Measurements from ENCODE around the gene FPR2.
A peak's percentile ranks its signal among the peaks of the same experiment; 100 is the strongest.
"Not testable (repeated sequence)": the region's sequence is repeated elsewhere in the genome, so short reads cannot be mapped to it uniquely, and the experiment has no call there.

Gene FPR2

DNA sequence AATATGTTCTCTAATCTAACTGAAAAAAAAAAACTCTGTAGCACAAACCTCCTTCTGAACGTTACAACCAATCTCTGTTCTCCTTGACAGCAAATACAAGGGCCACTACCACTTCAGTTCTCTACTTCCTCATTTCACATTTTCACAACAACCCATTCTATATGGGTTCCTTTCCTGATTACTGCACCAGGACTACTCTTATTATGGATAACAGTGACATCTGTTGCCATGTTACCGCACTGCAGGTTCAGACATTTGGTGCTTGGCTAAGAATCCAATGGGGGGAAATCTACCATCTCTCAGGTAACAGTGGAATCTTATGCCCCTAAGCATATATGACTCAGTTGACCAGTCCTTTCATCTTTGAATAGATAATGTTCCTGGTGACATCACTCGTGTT is 22.4 kb downstream of the FPR2 start:
- DNase-seq (ENCODE audit: low read depth in 3 of 3): no peak

DNA sequence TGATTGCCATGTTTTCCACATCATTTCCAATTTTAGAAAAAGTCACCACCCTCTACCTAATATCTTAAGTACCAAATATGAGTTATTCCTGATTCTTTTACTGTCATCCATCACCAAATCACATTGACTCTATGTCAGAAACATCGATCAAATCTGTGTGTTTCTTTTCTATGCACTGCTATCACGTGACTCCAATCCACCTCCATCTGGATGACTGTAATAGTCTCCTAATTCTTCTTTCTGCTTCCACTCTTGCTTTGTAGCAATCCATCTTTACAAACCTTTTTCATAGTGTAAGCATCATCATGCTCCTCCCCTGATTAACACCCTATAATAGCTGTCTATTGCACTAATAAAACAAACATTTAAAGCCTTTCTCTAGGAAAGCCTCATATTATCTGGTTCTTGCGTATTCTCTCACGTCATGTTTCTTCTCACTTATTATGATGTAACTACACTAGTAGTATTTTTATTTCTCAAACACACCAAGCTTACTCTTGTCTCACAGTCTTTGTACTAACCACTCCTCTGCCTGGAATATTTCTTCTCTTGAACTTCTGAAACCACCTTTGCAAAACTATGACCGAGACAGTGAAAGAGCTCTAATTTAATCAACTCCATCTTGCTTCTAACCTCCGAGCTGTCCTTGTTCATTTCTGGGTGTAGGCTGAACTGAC is 23.3 kb downstream of the FPR2 start:
- no peak for DNase-seq (ENCODE audit: low read depth in 3 of 3)

DNA sequence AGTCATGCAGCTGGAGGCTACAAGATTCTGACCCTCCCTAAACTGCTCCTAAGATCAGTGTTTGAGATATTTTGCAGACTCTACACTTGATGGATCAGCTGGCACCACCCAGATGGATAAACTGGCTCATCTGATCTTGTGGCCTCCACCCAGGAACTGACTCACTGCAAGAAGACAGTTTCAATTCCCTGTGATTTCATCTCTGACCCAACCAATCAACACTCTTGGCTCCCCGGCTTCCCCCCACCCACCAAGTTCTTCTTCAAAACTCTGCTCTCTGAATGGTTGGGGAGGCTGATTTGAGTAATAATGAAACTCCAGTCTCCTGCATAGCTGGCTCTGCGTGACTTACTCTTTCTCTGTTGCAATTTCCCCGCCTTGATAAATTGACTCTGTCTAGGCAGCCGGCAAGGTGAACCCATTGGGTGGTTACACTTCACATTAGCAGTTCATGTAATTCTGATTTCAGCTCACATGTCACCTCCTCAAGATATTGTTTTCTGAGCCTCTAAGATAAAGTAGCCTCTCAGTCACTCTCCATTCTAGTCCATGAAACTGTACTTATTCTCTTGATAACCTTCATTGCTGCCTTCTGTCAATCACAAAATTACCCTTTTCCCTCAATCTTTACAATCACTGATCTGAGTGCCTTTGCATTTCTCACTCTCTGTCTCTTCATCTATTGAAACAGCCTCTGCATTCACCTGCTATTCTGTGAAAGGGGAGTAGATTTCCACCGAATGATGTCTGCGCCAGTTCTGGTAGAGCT is 24.1 kb downstream of the FPR2 start:
- DNase-seq (ENCODE audit: low read depth in 3 of 3): peak; percentile 22 to 55 (median 43)

DNA sequence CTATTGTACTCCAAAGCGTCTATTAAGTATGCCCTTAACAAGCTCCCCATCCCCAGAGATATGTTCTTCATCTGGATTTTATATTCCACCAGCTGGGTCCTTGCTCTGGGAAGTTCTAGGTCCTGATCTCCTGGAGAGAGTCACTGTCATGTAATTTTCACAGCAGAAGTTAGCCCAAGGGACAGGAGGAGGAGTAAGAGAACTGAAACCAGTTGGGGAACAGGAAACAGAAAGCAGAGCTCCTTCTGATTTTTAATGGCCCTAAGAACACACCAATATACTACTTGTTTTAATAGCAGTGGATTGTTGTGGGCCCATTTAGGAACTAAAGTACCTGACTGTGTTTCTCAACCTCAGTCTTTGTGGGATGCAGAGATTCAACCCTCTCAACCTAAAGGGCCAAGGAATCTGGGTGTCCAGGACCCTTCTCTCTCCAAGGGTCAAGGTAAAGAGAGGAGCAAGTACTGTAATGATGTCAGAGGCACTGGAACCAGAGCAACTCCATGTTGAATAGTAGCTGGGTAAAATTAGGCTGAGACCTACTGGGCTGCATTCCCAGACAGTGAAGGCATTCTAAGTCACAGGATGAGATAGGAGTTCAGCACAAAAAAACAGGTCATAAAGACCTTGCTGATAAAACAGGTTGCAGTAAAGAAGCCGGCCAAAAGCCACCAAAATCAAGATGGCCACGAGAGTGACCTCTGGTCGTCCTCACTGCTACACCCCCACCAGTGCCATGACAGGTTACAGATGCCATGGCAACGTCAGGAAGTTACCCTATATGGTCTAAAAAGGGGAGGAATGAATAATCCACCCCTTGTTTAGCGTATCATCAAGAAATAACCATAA is 25.9 kb downstream of the FPR2 start:
- no peak for DNase-seq (ENCODE audit: low read depth in 3 of 3)

DNA sequence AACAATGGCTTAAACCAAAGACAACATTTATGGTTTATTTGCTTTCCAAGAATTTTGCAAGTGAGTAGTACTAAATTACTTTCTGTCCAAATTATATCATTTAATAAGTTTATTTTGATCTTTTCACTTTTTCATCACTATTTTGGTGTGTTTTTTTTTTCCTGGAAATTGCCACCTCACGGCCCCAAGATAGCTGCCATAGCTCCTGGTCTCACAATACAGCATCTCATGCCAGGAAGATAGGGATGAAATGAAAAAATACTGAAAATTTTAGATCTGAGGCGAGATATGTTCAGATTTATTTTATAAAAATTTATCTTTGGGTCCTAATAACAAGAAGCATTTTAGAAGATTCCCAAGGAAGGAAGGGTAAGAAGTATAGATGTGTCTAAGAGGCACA is 27.0 kb downstream of the FPR2 start:
- no peak for DNase-seq (ENCODE audit: low read depth in 3 of 3)

DNA sequence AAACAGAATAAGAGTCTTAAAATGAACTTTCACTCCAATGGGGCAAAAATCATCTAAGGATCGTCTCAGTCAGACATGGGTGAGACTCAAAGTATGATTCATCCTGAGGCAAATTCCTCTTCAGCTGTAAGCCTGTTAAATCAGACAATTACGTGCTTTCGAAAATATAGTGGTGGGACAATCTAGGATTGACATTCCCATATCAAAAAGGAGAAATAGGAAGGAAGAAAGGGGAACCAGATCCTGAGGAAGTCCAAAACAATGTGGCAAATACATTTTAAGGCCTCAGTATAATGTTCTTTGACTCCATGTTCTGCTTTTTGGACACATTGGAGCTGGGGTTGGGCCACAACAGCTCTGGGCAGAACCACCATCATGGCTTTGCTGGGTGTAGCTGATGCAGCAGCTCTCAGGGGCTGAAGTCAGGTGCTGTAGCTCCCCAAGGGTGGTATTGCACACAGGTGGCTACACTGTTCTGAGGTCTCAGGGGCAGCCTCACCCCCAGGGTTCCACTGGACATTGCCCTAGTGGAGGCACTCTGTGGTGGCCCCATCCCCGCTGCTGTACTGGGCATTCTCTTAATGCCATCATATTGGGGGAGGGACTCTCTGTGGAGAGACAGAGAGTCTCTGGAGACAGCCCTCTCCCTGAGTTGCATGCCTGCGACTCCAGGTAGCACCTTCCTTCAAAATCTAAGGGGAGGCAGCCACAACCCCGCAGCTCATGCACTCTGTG is 28.2 kb downstream of the FPR2 start:
- no peak for DNase-seq (ENCODE audit: low read depth in 3 of 3)

DNA sequence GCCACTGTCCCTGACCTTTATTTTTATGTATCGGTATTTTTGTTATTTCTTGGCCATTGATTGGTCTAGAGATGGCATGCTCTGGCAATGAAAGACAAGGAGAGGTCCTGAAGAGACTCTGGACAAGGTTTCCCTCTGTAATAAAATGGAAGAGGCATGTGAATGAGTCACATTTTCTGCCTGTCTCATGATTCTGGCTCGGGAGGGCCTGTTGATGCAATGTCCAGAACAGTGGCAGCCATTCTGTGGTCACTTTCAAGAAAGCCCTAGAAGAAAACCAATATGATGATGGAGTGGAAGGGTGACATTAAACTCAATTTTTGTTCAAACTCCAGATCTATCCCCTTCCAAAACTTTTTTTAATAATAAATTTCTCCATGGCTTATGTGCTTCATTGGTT is 32.0 kb downstream of the FPR2 start:
- no peak for DNase-seq (ENCODE audit: low read depth in 3 of 3)

DNA sequence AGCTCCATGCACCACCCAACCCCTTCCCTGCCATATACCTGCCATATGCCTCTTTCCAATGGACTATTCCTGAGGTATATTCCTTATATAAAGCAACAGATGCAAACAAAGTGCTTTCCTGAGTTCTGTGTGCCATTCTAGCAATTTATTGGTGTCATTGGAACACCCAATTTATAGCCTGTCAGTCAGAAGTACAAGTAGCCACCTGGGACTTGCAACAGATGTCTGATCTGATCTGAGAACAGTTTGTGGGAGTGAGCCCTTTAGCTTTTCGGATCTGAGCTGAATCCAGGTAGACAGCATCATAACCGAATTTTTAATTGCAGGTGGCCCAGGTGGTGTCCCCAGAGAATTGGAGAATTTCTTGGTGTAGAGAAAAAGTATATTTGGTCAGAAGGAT is 33.0 kb downstream of the FPR2 start:
- DNase-seq (ENCODE audit: low read depth in 3 of 3): no peak

DNA sequence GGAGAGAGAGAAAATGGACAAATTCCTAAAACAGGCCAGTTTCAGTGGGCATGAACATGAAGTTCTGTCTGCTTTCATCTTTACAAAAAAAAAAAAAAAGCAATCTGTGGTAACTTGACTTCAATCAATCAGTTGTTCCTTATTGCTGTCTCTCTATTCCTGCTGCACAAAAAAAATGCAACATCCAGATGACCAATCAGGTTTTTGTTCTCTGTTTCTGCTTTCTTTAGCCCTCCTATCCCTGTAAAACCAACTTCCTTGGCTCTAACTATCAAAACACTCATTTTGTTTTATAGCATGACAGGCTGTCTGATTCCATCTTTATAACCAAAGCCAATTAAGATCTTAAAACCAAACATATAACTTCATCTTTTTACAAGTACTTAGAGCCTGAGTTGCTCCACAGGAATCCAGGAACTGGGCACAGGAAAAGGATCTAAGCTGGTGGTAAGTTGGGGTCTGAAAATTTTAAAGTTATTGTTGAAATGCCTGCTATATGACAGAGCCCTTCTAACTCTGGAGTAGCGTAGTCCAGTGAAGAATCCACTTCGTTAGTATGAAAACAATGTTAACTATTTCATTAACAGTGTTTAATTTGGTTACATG is 34.0 kb downstream of the FPR2 start, which contains the start of gene FPR3:
Gene FPR3, plus strand, starts transcription at position 273 of the 606 bp plus-strand sequence. CDS start 28,592 bp downstream, outside the sequence.
- no peak for DNase-seq (ENCODE audit: low read depth in 3 of 3)

DNA sequence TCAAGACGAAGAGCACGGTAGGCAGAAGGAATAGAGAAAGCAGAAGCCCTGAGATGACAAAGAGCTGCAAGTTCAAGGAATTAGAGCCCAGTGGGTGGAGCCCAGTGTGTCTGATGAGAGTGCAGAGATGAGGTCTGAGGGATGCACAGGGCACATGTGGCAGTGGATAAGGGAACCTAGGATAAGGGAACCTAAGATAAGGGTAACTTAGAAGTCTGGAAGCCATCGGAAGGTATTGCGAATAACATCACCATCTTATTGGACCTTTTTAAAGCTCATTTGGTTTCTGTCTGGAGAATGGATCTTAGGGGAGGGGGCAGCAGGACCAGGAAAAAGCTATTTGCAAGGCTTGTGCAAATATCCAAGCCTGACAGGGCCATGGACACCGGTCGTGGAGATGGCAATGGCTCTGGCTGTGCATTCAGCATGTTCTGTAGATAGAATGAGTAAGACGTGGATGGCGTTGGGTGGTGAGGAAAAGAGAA is 35.3 kb downstream of the FPR2 start:
- DNase-seq (ENCODE audit: low read depth in 3 of 3): no peak

DNA sequence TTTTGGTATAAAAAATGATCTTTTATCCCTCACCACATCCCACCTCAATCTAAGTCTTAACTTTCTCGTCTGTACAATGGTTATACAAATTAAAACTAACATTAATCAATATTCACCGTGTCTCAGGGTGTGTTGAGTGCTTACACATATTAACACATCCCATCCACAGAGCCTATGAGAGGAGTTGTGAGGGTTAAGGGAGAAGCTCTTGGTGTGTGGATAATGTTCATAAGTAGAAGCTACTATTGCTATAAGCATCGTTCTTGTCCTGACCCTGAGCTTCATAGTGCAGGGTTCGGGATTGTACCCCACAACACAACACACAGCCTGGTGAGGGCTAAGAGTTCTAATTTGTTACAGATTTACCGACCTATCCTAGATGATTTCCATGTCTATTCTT is 36.5 kb downstream of the FPR2 start:
- DNase-seq (ENCODE audit: low read depth in 3 of 3): no peak

DNA sequence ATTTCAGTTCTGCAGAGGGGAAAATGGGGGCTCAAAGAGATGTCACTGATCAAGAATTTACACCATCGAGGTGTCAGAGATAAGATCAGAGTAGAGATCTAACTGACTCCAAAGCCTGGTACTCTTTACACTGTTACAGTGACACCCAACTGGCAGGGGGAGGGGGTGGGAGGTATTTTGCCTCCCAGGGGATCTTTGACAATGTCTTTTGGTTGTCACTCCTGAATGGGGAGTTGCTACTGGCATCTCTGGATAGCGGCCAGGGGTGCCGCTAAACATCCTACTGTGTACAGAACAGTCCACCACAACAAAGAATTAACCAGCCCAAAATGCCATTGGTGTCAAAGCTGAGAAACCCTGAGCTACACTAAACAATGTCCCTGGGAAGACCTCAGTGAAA is 37.1 kb downstream of the FPR2 start:
- no peak for DNase-seq (ENCODE audit: low read depth in 3 of 3)

DNA sequence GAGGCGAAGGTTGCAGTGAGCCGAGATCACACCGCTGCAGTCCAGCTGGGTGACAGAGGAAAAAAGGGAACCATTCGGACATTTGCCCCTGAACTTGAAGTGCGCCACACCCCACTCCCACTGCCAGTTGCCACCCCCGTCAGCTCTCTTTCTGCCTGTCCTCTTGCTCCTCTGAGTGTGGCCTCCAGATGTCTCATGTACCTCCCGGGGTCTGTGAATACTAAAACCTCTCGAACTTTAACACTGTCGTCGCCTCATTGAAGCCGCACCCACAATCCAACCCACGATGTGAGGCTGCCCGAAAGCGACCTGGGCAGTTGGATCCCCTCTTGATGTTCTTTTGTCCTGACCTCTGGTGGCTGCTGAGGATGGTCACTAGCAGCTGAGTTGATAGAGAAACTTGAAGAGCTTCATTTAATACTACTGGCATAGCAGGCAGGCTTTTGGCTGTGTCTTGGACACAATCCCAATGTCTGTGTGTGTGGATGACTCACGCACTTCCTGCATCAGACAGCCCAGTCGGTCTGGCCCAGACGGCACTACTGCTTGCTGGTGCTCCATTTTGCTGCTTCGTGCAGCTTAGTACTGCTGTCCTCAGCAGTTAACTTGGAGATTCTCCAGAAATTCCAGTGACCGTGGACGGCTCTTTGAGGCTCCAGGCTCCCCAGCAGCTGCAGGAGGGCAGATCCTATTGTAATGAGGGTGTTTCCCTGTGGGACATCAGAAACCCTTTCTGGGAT is 38.2 kb downstream of the FPR2 start:
- DNase-seq (ENCODE audit: low read depth in 3 of 3): no peak

DNA sequence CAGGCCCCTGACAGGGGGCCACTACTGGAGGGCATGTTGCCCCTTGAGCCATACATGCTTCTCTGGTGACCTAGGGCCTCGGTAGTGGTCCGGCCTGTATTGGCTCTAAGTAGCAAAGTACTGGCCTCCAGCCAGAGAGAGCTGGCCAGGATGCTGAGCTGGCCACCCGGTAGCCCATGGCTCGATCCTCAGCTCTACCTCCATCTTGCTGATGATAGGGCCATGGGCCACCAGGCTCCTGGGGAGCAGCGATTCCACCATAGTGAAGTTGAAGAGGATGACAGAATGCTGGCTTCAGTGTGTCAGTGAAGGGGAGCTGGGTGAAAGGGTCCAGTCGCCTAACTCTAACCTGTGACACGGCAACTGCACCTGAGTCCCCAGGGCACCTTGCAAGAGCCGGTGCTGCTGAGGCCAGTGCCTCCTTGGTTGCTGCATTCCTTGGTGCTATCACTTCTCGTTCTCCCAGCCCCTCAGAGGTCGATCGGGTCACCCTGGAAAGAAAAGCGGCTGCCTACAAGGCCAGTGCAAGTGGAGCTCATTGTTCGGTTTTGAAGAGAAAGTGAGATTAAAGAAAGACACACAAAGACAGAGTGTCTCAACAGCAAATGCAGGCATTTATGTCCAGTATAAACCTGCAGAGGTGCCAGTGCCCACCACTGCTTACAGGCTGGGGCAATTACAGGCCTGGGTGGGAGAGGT is 38.9 kb downstream of the FPR2 start:
- DNase-seq (ENCODE audit: low read depth in 3 of 3): no peak

DNA sequence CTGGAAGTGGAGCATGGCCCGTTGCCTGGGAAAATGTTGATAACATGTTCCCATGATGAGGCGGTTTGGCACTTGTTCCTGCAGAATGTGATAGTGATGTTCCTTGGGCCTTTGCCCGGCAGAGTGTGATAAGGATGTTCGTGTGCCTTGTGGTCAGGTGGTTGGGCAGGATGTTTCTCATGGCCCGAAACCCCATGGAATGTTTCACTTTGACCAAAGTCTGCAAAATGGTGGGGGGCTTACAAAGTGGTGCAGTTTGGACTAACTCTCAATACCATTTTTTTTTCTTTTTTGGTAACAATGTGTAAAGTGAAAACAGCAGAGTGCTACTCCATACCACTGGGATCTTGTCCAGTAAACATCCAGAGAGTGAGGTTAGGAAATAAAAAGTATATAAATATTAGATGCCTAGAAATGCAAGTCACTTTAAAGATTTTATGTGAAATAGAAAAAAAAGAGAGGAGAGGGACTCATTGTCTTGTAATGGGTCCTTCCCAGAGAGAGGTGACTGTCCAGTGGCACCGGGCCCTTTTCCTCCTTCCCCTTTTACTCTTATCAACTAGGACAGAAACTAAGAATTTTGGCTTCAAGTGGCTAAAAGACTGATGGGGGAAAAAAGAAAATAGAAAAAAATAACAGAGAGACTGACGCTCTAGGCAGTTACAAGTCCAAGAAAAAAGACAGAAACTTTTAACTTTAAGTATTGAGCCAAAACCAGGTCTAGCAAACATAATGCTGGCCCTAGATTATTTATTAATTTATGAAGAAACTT is 39.7 kb downstream of the FPR2 start:
- no peak for DNase-seq (ENCODE audit: low read depth in 3 of 3)

DNA sequence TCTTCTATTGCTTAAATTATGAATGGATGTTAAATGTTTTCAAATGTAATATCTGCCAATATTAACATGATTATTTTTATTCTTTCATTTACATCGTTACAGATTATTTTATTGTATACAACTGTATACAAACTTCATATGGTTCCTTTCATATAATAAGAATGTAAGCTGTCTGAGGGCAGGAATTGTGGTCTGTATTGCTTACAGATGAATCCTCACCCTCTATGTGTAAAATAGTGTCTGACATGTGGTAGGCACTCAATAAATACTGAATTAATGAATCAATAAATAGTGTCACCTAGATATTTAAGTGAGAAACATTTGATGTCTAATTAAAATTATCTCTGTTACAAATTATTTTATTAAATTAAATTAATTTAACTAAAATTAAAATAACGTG is 41.8 kb downstream of the FPR2 start:
- no peak for DNase-seq (ENCODE audit: low read depth in 3 of 3)

DNA sequence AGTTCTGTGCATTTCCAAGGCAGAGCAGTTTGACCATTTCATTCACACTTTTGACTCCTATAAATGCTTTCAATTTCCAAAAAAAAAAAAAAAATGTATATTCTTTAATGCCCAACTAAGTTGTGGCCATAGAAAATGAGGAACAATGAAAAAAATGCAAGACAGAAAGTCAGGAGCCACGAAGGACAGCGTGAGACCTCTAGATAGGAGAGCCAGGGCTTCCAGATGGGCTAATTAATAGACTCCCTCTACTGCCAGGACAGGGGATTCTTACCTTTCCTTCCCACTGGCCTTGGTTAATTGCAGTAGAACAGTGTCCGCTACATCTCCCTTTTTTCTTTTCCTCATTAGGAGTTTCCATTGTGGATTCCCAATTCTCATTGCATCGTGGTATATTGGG is 42.5 kb downstream of the FPR2 start:
- DNase-seq (ENCODE audit: low read depth in 3 of 3): no peak

DNA sequence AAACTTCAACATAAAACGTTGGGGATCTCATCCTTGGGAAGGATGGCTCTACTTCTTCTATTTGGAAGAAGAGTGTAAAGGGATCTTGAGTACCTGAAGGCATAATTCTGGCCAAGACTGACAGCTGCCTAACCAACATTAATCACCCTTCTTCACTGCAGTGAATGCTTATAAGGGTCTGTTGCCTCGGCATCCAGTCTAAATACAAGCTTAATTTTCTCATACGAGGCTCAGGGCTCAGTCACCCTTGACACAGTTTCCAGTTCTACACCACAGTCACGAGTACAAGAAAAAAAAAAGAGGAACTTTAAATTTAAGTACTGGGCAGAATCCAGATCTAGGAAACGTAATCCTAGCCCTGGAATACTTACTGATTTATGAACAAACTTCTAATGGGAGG is 43.0 kb downstream of the FPR2 start:
- DNase-seq (ENCODE audit: low read depth in 3 of 3): no peak

DNA sequence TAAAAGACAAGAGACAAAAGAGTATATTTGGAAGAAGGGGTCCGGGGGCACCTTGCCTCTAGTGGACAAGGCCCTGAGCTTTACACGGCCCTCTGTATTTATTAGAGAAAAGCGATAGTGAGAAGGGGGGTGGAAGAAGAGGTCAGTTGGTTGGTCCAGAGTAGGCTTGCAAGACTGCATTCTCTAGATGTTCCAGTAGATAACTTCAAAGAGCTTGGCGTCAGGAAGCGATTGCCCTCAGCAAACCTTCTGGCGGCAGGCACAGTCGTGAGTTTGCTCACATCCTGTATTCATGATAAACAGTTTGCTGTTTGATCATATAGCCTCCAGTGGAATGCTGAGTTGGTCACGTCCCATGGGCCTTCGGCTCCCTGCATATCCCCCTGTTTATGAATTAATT is 43.8 kb downstream of the FPR2 start:
- DNase-seq (ENCODE audit: low read depth in 3 of 3): not testable (repeated sequence)

Measured in stimulated activated CD4-positive, alpha-beta T cell treated with anti-CD3 and anti-CD28 coated beads, TNF-alpha, amount 100 ng/mL, for 24 hours (primary cell).